ENCODE data around the gene DTX1. TPM values are rescaled to one million over a fixed set of nuclear protein-coding genes. Genes with fewer than 3 reads are reported as not detected.
A peak's percentile ranks its signal among the peaks of the same experiment; 100 is the strongest.

The DTX1 gene
- total RNA-seq, 4 donors from 2014 or later = 1.1 to 3.4 (median 1.7) TPM

DNA sequence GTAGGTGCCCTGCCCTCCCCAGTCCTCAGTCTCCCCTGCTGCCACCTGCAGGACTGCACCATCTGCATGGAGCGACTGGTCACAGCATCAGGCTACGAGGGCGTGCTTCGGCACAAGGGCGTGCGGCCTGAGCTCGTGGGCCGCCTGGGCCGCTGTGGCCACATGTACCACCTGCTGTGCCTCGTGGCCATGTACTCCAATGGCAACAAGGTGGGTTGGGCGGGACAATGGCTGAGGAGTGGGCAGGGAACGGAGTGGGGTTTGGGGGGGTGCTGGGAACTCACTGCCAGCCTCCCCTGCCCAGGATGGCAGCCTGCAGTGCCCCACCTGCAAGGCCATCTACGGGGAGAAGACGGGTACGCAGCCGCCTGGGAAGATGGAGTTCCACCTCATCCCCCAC lies 38.2 kb downstream of the DTX1 start:
- TF ChIP-seq EP300 (IDR thresholded peaks at IDR 0.05) = no peak
- H3K4me3 ChIP-seq = no peak overlapping the region
- peaks cover 26% of the 10 kb centered on the region for H3K4me1 ChIP-seq
- H3K36me3 ChIP-seq = no peaks in the 10 kb centered on the region
- peaks cover 28% of the 10 kb centered on the region for H3K27me3 ChIP-seq
- no peak overlapping the region for H3K27ac ChIP-seq
- 88% methylated on average over 8 of the region's 16 CpGs for WGBS
- no peak for DNase-seq (ENCODE audit: low spot score in 2 of 2)
- no peaks in the 10 kb centered on the region for H3K9me3 ChIP-seq

DNA sequence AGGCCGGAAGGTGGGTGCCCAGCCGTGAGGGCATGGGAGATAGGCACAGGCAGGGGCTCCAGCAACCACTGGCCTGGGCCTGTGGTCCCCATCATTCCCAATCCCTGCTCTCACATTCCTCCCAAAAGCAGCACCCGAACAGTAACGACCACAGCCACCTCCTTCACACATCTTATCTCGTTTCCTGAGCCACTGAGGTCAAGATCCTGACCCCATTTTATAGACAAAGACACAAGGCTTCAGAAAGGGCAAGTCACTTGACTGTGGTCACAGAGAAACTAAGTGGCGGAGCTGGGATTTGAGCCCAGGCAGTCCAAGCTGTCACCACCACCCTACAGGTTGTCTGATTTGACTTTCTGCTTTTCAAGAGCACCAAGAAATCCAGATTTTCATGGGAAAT lies 38.9 kb downstream of the DTX1 start:
- WGBS = 79% methylated on average over 6 of the region's 6 CpGs

DNA sequence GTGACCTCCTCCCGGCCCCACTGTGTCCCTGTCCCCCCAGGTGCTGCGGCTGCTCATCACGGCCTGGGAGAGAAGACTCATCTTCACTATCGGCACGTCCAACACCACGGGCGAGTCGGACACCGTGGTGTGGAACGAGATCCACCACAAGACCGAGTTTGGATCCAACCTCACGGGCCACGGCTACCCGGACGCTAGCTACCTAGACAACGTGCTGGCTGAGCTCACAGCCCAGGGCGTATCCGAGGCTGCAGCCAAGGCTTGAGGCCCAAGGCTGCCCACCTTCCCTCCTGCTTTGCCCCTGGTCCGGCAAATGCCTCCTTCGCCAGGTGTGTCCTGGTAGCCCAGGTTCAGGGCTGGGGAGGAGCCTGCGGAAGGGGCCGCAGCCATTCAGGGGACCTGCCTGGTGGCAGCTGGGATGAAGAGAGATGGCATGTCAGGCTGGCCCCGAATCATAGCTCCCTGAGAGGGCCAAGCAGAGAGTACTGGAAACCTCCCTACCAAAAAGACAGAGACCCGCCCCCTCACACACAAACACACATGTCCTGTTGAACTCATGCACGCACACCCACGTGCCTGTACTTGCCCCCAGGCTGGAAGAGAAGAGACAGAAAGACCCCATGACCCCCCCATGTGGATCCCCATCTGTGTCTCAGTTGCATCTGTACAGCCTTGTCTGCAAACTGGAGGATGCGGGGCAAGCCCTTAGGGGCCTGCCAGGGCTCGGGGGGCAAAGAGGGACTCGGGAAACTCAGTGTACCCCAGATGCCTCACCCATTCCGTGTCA lies 40.3 kb downstream of the DTX1 start:
- 84% methylated on average over 24 of the region's 30 CpGs for WGBS
- no peak overlapping the region for H3K4me3 ChIP-seq
- H3K36me3 ChIP-seq = no peaks in the 10 kb centered on the region
- H3K9me3 ChIP-seq = no peaks in the 10 kb centered on the region
- TF ChIP-seq EP300 (IDR thresholded peaks at IDR 0.05) (no peak), POLR2AphosphoS5 (IDR thresholded peaks at IDR 0.05) (no peak), POLR2A (IDR thresholded peaks at IDR 0.05) (no peak)
- TF ChIP-seq, protein P1, sequence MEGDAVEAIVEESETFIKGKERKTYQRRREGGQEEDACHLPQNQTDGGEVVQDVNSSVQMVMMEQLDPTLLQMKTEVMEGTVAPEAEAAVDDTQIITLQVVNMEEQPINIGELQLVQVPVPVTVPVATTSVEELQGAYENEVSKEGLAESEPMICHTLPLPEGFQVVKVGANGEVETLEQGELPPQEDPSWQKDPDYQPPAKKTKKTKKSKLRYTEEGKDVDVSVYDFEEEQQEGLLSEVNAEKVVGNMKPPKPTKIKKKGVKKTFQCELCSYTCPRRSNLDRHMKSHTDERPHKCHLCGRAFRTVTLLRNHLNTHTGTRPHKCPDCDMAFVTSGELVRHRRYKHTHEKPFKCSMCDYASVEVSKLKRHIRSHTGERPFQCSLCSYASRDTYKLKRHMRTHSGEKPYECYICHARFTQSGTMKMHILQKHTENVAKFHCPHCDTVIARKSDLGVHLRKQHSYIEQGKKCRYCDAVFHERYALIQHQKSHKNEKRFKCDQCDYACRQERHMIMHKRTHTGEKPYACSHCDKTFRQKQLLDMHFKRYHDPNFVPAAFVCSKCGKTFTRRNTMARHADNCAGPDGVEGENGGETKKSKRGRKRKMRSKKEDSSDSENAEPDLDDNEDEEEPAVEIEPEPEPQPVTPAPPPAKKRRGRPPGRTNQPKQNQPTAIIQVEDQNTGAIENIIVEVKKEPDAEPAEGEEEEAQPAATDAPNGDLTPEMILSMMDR (IDR thresholded peaks at IDR 0.05) = no peak
- DNase-seq (ENCODE audit: low spot score in 2 of 2) = no peak
- peaks cover 15% of the 10 kb centered on the region for H3K27me3 ChIP-seq
- no peak overlapping the region for H3K27ac ChIP-seq
- H3K4me1 ChIP-seq = peaks cover 26% of the 10 kb centered on the region

More for the DNA sequence above, 38.9 kb downstream of the DTX1 start:
- Histone ChIP-seq H3K27me3 (peaks cover 26% of the 10 kb centered on the region), H3K36me3 (no peaks in the 10 kb centered on the region), H3K27ac (no peak overlapping the region), H3K4me1 (peaks cover 26% of the 10 kb centered on the region), H3K4me3 (no peak overlapping the region), H3K9me3 (no peaks in the 10 kb centered on the region)
- TF ChIP-seq POLR2A (IDR thresholded peaks at IDR 0.05) (no peak), EP300 (IDR thresholded peaks at IDR 0.05) (no peak), POLR2AphosphoS5 (IDR thresholded peaks at IDR 0.05) (no peak)
- TF ChIP-seq, protein P1 (IDR thresholded peaks at IDR 0.05) = no peak
- no peak for DNase-seq (ENCODE audit: low spot score in 2 of 2)

DNA sequence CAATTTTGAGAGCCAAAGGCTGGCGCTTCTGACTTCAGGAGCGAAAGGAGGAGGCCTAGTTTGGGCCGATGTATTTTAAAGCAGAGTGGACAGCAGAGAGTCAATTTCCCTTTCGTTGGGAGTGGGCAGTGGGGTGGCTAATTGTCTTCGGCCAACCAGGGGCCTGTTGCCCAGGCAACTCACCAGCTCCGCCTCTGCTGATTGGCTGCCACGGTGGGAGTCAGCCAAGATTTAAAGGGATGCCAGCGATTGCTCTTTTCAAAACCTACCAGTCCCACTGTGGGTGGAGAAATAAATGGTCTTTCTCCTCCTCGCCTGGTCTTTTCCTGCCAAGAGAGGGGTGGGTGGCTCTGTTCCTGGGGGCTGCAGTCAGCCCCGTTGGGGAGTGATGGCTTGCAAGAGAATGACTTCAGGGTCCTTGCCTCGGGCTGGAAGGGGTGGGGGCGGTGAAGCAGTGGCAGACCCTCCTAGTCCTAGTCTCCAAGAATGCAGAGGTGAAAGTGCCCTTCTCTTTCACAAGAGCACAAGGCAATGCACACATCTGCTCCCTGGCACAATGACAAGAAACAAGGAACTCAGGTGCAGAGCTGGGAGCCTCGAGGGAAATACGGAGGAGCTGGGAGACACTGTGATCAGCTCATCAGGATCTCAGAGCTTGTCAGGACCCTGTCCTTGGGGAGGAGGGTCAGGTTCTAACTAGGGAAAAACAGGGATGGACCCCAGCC lies 41.3 kb downstream of the DTX1 start:
- 33% methylated on average over 13 of the region's 14 CpGs for WGBS
- no peak overlapping the region for H3K27ac ChIP-seq

DNA sequence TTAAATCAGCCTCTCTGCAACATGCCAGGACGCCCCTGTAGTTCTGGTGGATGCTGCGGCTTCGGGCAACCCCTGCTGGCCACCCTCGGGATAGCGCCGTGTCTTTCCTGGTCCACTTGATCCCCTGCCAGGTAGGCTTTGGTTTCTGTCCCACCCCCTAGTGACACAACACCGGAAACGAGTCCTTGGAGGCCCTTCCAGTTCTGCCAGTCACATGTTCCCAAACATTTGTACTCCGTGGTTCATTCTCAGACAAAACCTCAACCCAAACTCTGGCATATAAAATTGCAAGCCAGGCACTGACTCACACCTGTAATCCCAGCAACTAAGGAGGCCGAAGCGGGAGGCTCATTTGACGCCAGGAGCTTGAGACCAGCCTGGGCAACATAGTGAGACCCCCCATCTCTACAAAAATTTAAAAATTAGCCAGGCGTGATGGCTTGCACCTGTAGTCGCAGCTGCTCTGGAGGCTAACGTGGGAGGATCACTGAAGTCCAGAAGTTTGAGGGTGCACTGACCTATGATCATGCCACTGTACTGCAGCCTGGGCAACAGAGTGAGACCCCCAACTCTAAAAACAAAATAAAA lies 42.0 kb downstream of the DTX1 start:
- peak; percentile 91 to 93 for DNase-seq (ENCODE audit: low spot score in 2 of 2)
- Histone ChIP-seq H3K4me3 (no peak overlapping the region), H3K36me3 (no peaks in the 10 kb centered on the region), H3K27me3 (peaks cover 5% of the 10 kb centered on the region), H3K27ac (no peak overlapping the region), H3K9me3 (no peaks in the 10 kb centered on the region), H3K4me1 (peaks cover 15% of the 10 kb centered on the region)
- TF ChIP-seq POLR2A (IDR thresholded peaks at IDR 0.05) (no peak), POLR2AphosphoS5 (IDR thresholded peaks at IDR 0.05) (peak in 1 of 3 donors; percentile 46)
- TF ChIP-seq, protein P1 (IDR thresholded peaks at IDR 0.05) = peak; percentile 67 to 92
- 26% methylated on average over 15 of the region's 15 CpGs for WGBS

More for the DNA sequence above, 41.3 kb downstream of the DTX1 start:
- no peak for DNase-seq (ENCODE audit: low spot score in 2 of 2)
- peaks cover 22% of the 10 kb centered on the region for H3K4me1 ChIP-seq
- no peak for TF ChIP-seq POLR2A (IDR thresholded peaks at IDR 0.05)
- TF ChIP-seq, protein P1 (IDR thresholded peaks at IDR 0.05) = no peak
- no peak for TF ChIP-seq POLR2AphosphoS5 (IDR thresholded peaks at IDR 0.05)
- no peak for TF ChIP-seq EP300 (IDR thresholded peaks at IDR 0.05)
- H3K27me3 ChIP-seq = peaks cover 11% of the 10 kb centered on the region
- H3K4me3 ChIP-seq = no peak overlapping the region
- H3K36me3 ChIP-seq = no peaks in the 10 kb centered on the region
- H3K9me3 ChIP-seq = no peaks in the 10 kb centered on the region

Data from suprapubic skin (tissue), 4 donors.